ENCODE measurements around the gene TMEM107.

DNA sequence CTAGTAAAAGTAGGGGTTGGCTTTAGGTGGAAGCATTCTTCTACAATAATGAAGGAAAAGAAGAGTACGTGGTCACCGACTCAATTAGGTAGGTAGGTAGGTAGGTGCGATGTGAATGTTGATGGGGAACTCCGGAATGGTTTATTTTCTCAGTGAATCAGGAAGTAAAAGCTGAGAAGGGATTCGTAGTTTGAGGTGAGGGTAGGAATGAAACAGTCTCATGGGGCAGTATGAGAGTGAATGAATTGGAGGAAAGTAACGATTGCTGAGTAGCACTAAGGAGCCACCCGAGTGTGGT lies 37.9 kb downstream of the TMEM107 start:
- TF ChIP-seq, protein P1, sequence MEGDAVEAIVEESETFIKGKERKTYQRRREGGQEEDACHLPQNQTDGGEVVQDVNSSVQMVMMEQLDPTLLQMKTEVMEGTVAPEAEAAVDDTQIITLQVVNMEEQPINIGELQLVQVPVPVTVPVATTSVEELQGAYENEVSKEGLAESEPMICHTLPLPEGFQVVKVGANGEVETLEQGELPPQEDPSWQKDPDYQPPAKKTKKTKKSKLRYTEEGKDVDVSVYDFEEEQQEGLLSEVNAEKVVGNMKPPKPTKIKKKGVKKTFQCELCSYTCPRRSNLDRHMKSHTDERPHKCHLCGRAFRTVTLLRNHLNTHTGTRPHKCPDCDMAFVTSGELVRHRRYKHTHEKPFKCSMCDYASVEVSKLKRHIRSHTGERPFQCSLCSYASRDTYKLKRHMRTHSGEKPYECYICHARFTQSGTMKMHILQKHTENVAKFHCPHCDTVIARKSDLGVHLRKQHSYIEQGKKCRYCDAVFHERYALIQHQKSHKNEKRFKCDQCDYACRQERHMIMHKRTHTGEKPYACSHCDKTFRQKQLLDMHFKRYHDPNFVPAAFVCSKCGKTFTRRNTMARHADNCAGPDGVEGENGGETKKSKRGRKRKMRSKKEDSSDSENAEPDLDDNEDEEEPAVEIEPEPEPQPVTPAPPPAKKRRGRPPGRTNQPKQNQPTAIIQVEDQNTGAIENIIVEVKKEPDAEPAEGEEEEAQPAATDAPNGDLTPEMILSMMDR (IDR thresholded peaks at IDR 0.05) = no peak
- no peak for TF ChIP-seq POLR2A (IDR thresholded peaks at IDR 0.05)

Measured in lower leg skin (tissue), 3 donors.